ENCODE measurements around the gene MSL3. TPM values are rescaled to one million over a fixed set of nuclear protein-coding genes. Genes with fewer than 3 reads are reported as not detected.

MSL3 gene
- polyA plus RNA-seq, 1 donor from 2014 or later: 37.2 TPM

- TF ChIP-seq TAF1 (IDR thresholded peaks at IDR 0.05; ENCODE audit: low read depth): no peak
- no peak for TF ChIP-seq REST (IDR thresholded peaks at IDR 0.05; ENCODE audit: borderline replicate concordance)
- no peak for TF ChIP-seq EZH2 (IDR thresholded peaks at IDR 0.05; ENCODE audit: borderline replicate concordance, insufficient read depth, low read length, poor library complexity, severe bottlenecking)
- TF ChIP-seq SMC3 (conservative IDR thresholded peaks at IDR 0.05; ENCODE audit: poor library complexity): no peak
- Histone ChIP-seq H2AFZ (ENCODE audit: low read depth, low read length) (no peak overlapping the region), H3K9me3 (ENCODE audit: low read length) (no peaks in the 10 kb centered on the region), H3K4me2 (ENCODE audit: low read length) (no peak overlapping the region), H3K79me2 (replicated peaks; ENCODE audit: insufficient read depth, low read length) (no peaks in the 10 kb centered on the region), H4K20me1 (ENCODE audit: insufficient read depth) (no peaks in the 10 kb centered on the region), H3K9ac (ENCODE audit: low read length) (no peak overlapping the region), H3K4me3 (ENCODE audit: low read length) (no peak overlapping the region), H3K27ac (ENCODE audit: low read length) (no peak overlapping the region), H3K27me3 (ENCODE audit: insufficient read depth, low read depth, low read length) (no peaks in the 10 kb centered on the region), H3K9me2 (ENCODE audit: insufficient read depth, low read length) (no peaks in the 10 kb centered on the region), H3F3A (ENCODE audit: insufficient read depth, low read length, poor library complexity, severe bottlenecking) (no peaks in the 10 kb centered on the region), H3K36me3 (ENCODE audit: insufficient read depth, low read length) (no peaks in the 10 kb centered on the region)
Measured at GRCh38 chrX:11745881-11746280, 12.2 kb upstream of the MSL3 start.

- TF ChIP-seq CTCF (IDR thresholded peaks at IDR 0.05; ENCODE audit: poor library complexity, severe bottlenecking): no peak
- no peak for TF ChIP-seq TAF1 (IDR thresholded peaks at IDR 0.05; ENCODE audit: low read depth)
- no peak for TF ChIP-seq EZH2 (IDR thresholded peaks at IDR 0.05; ENCODE audit: borderline replicate concordance, insufficient read depth, low read length, poor library complexity, severe bottlenecking)
- TF ChIP-seq EP300 (conservative IDR thresholded peaks at IDR 0.05; ENCODE audit: poor library complexity, severe bottlenecking): no peak
- TF ChIP-seq REST (IDR thresholded peaks at IDR 0.05; ENCODE audit: borderline replicate concordance): no peak
- TF ChIP-seq MXI1 (conservative IDR thresholded peaks at IDR 0.05; ENCODE audit: poor library complexity, severe bottlenecking): no peak
- no peak for TF ChIP-seq SMC3 (conservative IDR thresholded peaks at IDR 0.05; ENCODE audit: poor library complexity)
- no peak for TF ChIP-seq RAD21 (conservative IDR thresholded peaks at IDR 0.05)
- TF ChIP-seq POLR2AphosphoS5 (IDR thresholded peaks at IDR 0.05): no peak
Measured at GRCh38 chrX:11750046-11750445, 8.0 kb upstream of the MSL3 start.

More at GRCh38 chrX:11750046-11750445, 8.0 kb upstream of the MSL3 start:
- Histone ChIP-seq H3K9me3 (ENCODE audit: low read length) (no peaks in the 10 kb centered on the region), H3K27ac (ENCODE audit: low read length) (no peak overlapping the region), H3K9ac (ENCODE audit: low read length) (no peak overlapping the region), H3F3A (ENCODE audit: insufficient read depth, low read length, poor library complexity, severe bottlenecking) (no peaks in the 10 kb centered on the region), H3K79me2 (replicated peaks; ENCODE audit: insufficient read depth, low read length) (no peaks in the 10 kb centered on the region), H4K20me1 (ENCODE audit: insufficient read depth) (no peaks in the 10 kb centered on the region), H3K27me3 (ENCODE audit: insufficient read depth, low read depth, low read length) (no peaks in the 10 kb centered on the region), H2AFZ (ENCODE audit: low read depth, low read length) (no peak overlapping the region), H3K4me3 (ENCODE audit: low read length) (no peak overlapping the region), H3K4me2 (ENCODE audit: low read length) (no peak overlapping the region), H3K9me2 (ENCODE audit: insufficient read depth, low read length) (no peaks in the 10 kb centered on the region), H3K36me3 (ENCODE audit: insufficient read depth, low read length) (no peaks in the 10 kb centered on the region)

All from neural cell (in vitro differentiated cells).